Neural cell (in vitro differentiated cells): ENCODE measurements around the gene OPN1SW. TPM values are rescaled to one million over a fixed set of nuclear protein-coding genes. Genes with fewer than 3 reads are reported as not detected.

Experiments
- H2AFZ ChIP-seq: fragments of 200-600, 300-800 bp; sonication (generic), shearing (Covaris generic); 2 replicates; pipeline ENCODE4 v1.6.0; 2014; ENCODE audit warnings: low read depth, mild to moderate bottlenecking, antibody characterized with exemption, low read length, moderate library complexity
- H3F3A ChIP-seq: fragments of 200-600 bp; shearing (Covaris generic); 2 replicates; pipeline ENCODE4 v1.6.1; 2016; ENCODE audit warnings: mild to moderate bottlenecking, moderate library complexity, mixed read lengths, antibody characterized with exemption, low read length; ENCODE audit not compliant: insufficient read depth, poor library complexity, severe bottlenecking
- H3K27ac ChIP-seq: fragments of 200-600, 300-800 bp; sonication (generic), shearing (Covaris generic); 2 replicates; pipeline ENCODE4 v1.5.1; 2014; ENCODE audit warnings: mild to moderate bottlenecking, low read length, moderate library complexity
- H3K27me3 ChIP-seq: fragments of 300-800, 200-600 bp; sonication (generic), shearing (Covaris generic); 2 replicates; pipeline ENCODE4 v1.6.0; 2014; ENCODE audit warnings: mild to moderate bottlenecking, low read depth, low read length, moderate library complexity; ENCODE audit not compliant: insufficient read depth
- H3K36me3 ChIP-seq: fragments of 300-800, 200-600 bp; sonication (generic), shearing (Covaris generic); 2 replicates; pipeline ENCODE4 v1.5.1; 2014; ENCODE audit warnings: mild to moderate bottlenecking, antibody characterized with exemption, low read length, moderate library complexity; ENCODE audit not compliant: insufficient read depth
- H3K4me2 ChIP-seq: fragments of 300-800, 200-600 bp; sonication (generic), shearing (Covaris generic); 2 replicates; pipeline ENCODE4 v1.6.0; 2014; ENCODE audit warnings: mild to moderate bottlenecking, low read length
- H3K4me3 ChIP-seq: fragments of 300-800, 200-600 bp; sonication (generic), shearing (Covaris generic); 2 replicates; pipeline ENCODE4 v1.5.1; 2014; ENCODE audit warnings: mild to moderate bottlenecking, low read length, moderate library complexity
- H3K79me2 ChIP-seq: fragments of 200-600 bp; shearing (Covaris generic); replicated peaks from 2 replicates; pipeline ENCODE4 v1.6.0; 2014; ENCODE audit warnings: mild to moderate bottlenecking, low read length, moderate library complexity; ENCODE audit not compliant: insufficient read depth
- H3K9ac ChIP-seq: fragments of 300-800, 200-600 bp; sonication (generic), shearing (Covaris generic); 2 replicates; pipeline ENCODE4 v1.6.1; 2016; ENCODE audit warnings: mild to moderate bottlenecking, low read length, mixed read lengths
- H3K9me2 ChIP-seq: fragments of 200-600 bp; shearing (Covaris generic); 2 replicates; pipeline ENCODE4 v1.6.1; 2016; ENCODE audit warnings: mild to moderate bottlenecking, low read length, mixed read lengths; ENCODE audit not compliant: insufficient read depth
- H3K9me3 ChIP-seq: fragments of 200-600, 300-800 bp; sonication (generic), shearing (Covaris generic); 2 replicates; pipeline ENCODE4 v1.6.1; 2016; ENCODE audit warnings: mild to moderate bottlenecking, mixed run types, low read length, moderate library complexity, mixed read lengths
- H4K20me1 ChIP-seq: fragments of 200-600 bp; shearing (Covaris generic); 2 replicates; pipeline ENCODE4 v1.6.1; 2016; ENCODE audit warnings: mild to moderate bottlenecking, mixed run types; ENCODE audit not compliant: insufficient read depth
- EP300 ChIP-seq: fragments of 450-650 bp; conservative IDR thresholded peaks from 2 replicates; pipeline ENCODE4 v1.6.1; 2014; ENCODE audit warnings: antibody characterized with exemption, mild to moderate bottlenecking, moderate library complexity; ENCODE audit not compliant: poor library complexity, severe bottlenecking
- EZH2 ChIP-seq: fragments of 200-600, 300-800 bp; shearing (Covaris generic), sonication (generic); IDR thresholded peaks from 2 replicates; pipeline ENCODE4 v1.6.1; 2014; ENCODE audit warnings: antibody characterized with exemption, low read length, borderline replicate concordance, mild to moderate bottlenecking; ENCODE audit not compliant: insufficient read depth, poor library complexity, severe bottlenecking
- MXI1 ChIP-seq: fragments of 450-650 bp; conservative IDR thresholded peaks from 2 replicates; pipeline ENCODE4 v1.6.1; 2014; ENCODE audit warnings: antibody characterized with exemption, mild to moderate bottlenecking; ENCODE audit not compliant: poor library complexity, severe bottlenecking
- POLR2AphosphoS5 ChIP-seq: IDR thresholded peaks from 2 replicates; pipeline ENCODE4 v1.6.1; 2012
- RAD21 ChIP-seq: fragments of 450-650 bp; conservative IDR thresholded peaks from 2 replicates; pipeline ENCODE4 v1.6.1; 2014; ENCODE audit warnings: antibody characterized with exemption, mild to moderate bottlenecking, moderate library complexity
- SMC3 ChIP-seq: fragments of 450-650 bp; conservative IDR thresholded peaks from 2 replicates; pipeline ENCODE4 v1.6.1; 2014; ENCODE audit warnings: antibody characterized with exemption, mild to moderate bottlenecking, moderate library complexity; ENCODE audit not compliant: poor library complexity
- TAF1 ChIP-seq: IDR thresholded peaks from 2 replicates; pipeline ENCODE4 v1.6.1; 2012; ENCODE audit warnings: low read depth
- polyA plus RNA-seq: library from polyadenylated mRNA; depleted of rRNA; stranded (reverse); fragments of >200 nt; gene quantifications from 2 replicates; pipeline ENCODE4 v1.2.3, GENCODE V29; 2014
- TF ChIP-seq, protein P1 (sequence below): IDR thresholded peaks from 2 replicates; pipeline ENCODE4 v1.6.1; 2012; ENCODE audit warnings: borderline replicate concordance
- TF ChIP-seq, protein P2 (sequence below): fragments of 450-650 bp; IDR thresholded peaks from 2 replicates; pipeline ENCODE4 v1.5.1; 2014; ENCODE audit warnings: antibody characterized with exemption, mild to moderate bottlenecking, moderate library complexity; ENCODE audit not compliant: poor library complexity, severe bottlenecking

OPN1SW gene
- polyA plus RNA-seq, 1 donor from 2014 or later: 1.2 TPM

DNA sequence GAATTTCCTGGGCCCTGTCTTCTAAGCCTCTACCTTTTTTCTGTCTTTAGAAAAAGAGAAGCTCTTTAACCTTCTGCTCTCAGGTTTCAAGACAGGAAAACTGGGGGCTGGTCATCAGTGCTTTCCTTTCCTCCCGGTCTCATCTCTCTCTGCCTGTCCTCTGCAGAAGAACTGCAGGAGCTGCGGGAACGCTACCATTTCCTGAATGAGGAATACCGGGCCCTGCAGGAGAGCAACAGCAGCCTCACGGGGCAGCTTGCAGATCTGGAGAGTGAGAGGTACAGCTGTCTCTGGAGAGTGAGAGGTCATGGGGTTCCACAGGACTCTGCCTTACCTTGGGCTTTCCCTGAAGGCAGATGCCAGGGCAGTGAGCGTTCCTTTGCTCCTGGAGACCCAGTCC is 28.9 kb upstream of the OPN1SW start:
- Histone ChIP-seq H4K20me1 (no peaks in the 10 kb centered on the region), H3K27me3 (no peaks in the 10 kb centered on the region), H3K4me3 (no peak overlapping the region), H3K27ac (no peak overlapping the region), H3K79me2 (no peaks in the 10 kb centered on the region), H3K9ac (no peak overlapping the region), H3K9me3 (no peaks in the 10 kb centered on the region), H2AFZ (no peak overlapping the region), H3F3A (no peaks in the 10 kb centered on the region), H3K9me2 (no peaks in the 10 kb centered on the region), H3K4me2 (no peak overlapping the region), H3K36me3 (peaks cover 15% of the 10 kb centered on the region)
- TF ChIP-seq RAD21 (no peak), TAF1 (no peak)
- TF ChIP-seq, protein P1, sequence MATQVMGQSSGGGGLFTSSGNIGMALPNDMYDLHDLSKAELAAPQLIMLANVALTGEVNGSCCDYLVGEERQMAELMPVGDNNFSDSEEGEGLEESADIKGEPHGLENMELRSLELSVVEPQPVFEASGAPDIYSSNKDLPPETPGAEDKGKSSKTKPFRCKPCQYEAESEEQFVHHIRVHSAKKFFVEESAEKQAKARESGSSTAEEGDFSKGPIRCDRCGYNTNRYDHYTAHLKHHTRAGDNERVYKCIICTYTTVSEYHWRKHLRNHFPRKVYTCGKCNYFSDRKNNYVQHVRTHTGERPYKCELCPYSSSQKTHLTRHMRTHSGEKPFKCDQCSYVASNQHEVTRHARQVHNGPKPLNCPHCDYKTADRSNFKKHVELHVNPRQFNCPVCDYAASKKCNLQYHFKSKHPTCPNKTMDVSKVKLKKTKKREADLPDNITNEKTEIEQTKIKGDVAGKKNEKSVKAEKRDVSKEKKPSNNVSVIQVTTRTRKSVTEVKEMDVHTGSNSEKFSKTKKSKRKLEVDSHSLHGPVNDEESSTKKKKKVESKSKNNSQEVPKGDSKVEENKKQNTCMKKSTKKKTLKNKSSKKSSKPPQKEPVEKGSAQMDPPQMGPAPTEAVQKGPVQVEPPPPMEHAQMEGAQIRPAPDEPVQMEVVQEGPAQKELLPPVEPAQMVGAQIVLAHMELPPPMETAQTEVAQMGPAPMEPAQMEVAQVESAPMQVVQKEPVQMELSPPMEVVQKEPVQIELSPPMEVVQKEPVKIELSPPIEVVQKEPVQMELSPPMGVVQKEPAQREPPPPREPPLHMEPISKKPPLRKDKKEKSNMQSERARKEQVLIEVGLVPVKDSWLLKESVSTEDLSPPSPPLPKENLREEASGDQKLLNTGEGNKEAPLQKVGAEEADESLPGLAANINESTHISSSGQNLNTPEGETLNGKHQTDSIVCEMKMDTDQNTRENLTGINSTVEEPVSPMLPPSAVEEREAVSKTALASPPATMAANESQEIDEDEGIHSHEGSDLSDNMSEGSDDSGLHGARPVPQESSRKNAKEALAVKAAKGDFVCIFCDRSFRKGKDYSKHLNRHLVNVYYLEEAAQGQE: no peak

DNA sequence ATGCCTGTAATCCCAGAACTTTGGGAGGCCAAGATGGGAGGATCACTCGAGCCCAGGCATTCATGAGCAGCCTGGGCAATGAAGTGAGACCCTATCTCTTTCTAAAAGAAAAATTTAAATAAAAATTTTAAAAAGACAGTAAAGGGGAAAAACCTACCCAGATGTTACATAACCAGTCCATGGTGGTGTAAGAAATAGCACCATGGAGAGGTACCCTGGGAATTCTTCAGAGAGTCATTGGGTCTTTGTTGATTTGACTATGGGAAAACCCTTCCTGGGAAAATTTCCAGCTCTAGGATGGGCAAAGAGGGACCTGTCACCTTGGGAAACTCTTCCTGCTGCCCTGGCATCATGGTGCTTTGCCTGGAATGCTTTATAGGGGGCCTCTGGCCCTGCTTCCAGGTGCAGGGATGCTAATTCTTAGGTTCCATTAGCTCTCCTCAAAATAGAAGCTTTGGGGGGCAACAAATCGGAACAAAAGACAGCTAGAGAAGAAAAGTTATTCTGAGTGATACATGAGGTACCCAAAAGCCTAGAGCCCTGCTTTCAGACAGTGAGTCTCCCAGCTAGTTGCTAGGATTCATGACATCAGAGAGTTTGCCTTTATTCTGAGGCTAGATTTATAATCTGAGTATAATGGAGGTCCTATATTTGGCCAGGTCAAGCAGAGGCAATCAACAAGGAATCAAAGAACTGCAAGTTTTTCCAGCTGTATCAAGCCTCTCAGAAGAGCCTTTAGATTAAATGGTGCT is 26.2 kb upstream of the OPN1SW start:
- Histone ChIP-seq H4K20me1 (no peaks in the 10 kb centered on the region), H3F3A (no peaks in the 10 kb centered on the region), H3K27ac (no peak overlapping the region), H3K9me3 (no peaks in the 10 kb centered on the region), H3K36me3 (peaks cover 15% of the 10 kb centered on the region), H3K9ac (no peak overlapping the region), H3K27me3 (no peaks in the 10 kb centered on the region), H3K79me2 (no peaks in the 10 kb centered on the region), H3K4me3 (no peak overlapping the region), H2AFZ (no peak overlapping the region), H3K9me2 (no peaks in the 10 kb centered on the region), H3K4me2 (no peak overlapping the region)
- TF ChIP-seq SMC3 (no peak), EZH2 (no peak), RAD21 (no peak), EP300 (no peak), TAF1 (no peak), MXI1 (no peak), POLR2AphosphoS5 (no peak)
- TF ChIP-seq, protein P2, sequence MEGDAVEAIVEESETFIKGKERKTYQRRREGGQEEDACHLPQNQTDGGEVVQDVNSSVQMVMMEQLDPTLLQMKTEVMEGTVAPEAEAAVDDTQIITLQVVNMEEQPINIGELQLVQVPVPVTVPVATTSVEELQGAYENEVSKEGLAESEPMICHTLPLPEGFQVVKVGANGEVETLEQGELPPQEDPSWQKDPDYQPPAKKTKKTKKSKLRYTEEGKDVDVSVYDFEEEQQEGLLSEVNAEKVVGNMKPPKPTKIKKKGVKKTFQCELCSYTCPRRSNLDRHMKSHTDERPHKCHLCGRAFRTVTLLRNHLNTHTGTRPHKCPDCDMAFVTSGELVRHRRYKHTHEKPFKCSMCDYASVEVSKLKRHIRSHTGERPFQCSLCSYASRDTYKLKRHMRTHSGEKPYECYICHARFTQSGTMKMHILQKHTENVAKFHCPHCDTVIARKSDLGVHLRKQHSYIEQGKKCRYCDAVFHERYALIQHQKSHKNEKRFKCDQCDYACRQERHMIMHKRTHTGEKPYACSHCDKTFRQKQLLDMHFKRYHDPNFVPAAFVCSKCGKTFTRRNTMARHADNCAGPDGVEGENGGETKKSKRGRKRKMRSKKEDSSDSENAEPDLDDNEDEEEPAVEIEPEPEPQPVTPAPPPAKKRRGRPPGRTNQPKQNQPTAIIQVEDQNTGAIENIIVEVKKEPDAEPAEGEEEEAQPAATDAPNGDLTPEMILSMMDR: no peak
- TF ChIP-seq, protein P1: no peak
